ENCODE measurements around the gene SLC35F2. TPM values are rescaled to one million over a fixed set of nuclear protein-coding genes. Genes with fewer than 3 reads are reported as not detected.
"Not testable (repeated sequence)": the region's sequence is repeated elsewhere in the genome, so short reads cannot be mapped to it uniquely, and the experiment has no call there.

Gene SLC35F2
- polyA plus RNA-seq, 4 donors: 13.2 to 17.3 (median 16.2) TPM

DNA sequence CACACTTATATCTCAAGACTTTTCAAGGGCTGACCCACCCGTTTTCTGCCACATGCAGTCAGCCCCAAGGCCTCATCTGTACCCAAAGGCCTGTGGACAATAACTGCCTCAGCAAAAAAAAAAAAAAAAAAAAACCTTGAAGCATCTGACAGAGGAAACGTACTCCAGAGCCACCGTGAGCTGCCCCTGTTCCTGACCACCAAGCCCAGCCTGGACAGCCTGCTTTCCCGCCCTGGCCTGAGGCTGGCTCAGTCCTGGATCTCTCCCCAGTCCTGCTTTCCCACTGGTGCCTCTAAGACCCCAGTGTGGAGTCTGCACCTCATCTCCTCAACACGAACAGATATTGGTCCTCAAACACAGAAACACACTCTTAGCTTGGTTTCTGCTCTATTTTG lies 66.5 kb downstream of the SLC35F2 start:
- no peak for DNase-seq (ENCODE audit: low read depth in 4 of 4, low spot score in 3 of 4)

- no peak for DNase-seq (ENCODE audit: low read depth in 4 of 4, low spot score in 3 of 4)
These were observed 67.1 kb downstream of the SLC35F2 start for GRCh38 chr11:107791343-107792048.

- no peak for DNase-seq (ENCODE audit: low read depth in 4 of 4, low spot score in 3 of 4)
These were observed 68.8 kb downstream of the SLC35F2 start for GRCh38 chr11:107789767-107790166.

- no peak for DNase-seq (ENCODE audit: low read depth in 4 of 4, low spot score in 3 of 4)
These were observed 70.9 kb downstream of the SLC35F2 start for GRCh38 chr11:107787733-107788132.

GRCh38 chr11:107785401-107785800 lies 73.2 kb downstream of the SLC35F2 start:
- no peak for DNase-seq (ENCODE audit: low read depth in 4 of 4, low spot score in 3 of 4)

GRCh38 chr11:107783121-107783520 lies 75.5 kb downstream of the SLC35F2 start:
- no peak for DNase-seq (ENCODE audit: low read depth in 4 of 4, low spot score in 3 of 4)

GRCh38 chr11:107780775-107781174 lies 77.8 kb downstream of the SLC35F2 start:
- DNase-seq (ENCODE audit: low read depth in 4 of 4, low spot score in 3 of 4): no peak

- no peak for DNase-seq (ENCODE audit: low read depth in 4 of 4, low spot score in 3 of 4)
These were observed 78.5 kb downstream of the SLC35F2 start for GRCh38 chr11:107780136-107780535.

GRCh38 chr11:107778839-107779517 lies 79.6 kb downstream of the SLC35F2 start:
- no peak for DNase-seq (ENCODE audit: low read depth in 4 of 4, low spot score in 3 of 4)

DNA sequence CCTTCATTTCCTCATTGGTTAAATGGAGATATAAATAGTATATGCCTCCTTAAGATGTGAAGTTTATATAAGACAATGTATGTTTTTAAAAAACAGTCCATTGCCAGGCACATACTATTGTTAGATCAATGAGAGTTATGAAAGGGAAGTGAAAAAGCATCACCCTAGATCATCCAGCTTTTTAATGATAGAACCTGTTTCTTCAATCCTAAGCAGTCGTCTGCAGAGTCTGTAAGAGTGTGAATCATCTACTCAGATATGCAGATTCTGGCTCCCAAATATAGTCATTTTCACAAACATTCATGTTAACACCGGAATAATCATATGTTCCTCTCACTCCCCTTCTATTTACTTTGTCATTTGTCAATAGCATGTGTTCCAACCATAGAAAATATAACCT lies 81.5 kb downstream of the SLC35F2 start:
- no peak for DNase-seq (ENCODE audit: low read depth in 4 of 4, low spot score in 3 of 4)

DNA sequence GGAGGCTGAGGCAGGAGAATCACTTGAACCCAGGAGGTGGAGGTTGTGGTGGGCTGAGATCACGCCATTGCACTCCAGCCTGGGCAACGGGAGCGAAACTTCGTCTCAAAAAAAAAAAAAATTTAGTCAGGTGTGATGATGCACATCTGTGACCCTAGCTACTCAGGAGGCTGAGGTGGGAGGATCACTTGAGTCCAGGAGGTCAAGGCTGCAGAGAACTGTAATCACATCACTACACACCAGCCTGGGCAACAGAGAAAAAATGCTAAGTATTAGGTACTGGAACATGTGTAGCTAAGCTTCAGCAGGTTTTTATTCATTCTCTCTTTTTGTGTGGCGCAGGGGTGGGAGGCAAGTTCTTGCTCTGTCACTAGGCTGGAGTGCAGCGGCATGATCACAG lies 82.5 kb downstream of the SLC35F2 start:
- DNase-seq (ENCODE audit: low read depth in 4 of 4, low spot score in 3 of 4): no peak

DNA sequence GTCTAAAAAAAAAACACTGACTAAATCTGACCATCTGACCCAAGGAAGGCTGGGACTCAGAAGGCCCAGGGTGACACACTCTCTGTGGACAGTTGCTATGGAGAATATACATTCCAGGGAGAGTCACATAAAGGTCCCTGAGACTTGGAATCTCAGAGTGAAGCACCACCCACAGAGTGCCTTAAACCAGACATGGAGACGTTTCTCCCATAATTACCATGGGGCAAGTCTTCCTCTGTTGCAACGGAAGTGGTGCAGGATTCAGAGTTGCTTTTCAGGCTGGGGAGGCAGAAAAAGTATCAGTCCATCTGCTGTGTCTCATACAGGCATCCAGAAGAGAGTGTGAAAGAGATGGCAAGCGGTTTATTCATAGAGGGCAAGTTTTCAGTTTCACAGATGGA lies 88.0 kb downstream of the SLC35F2 start:
- DNase-seq (ENCODE audit: low read depth in 4 of 4, low spot score in 3 of 4): no peak

GRCh38 chr11:107769189-107769588 lies 89.4 kb downstream of the SLC35F2 start:
- no peak for DNase-seq (ENCODE audit: low read depth in 4 of 4, low spot score in 3 of 4)

- DNase-seq (ENCODE audit: low read depth in 4 of 4, low spot score in 3 of 4): not testable (repeated sequence)
These were observed 99.8 kb downstream of the SLC35F2 start for GRCh38 chr11:107758719-107759355.

DNA sequence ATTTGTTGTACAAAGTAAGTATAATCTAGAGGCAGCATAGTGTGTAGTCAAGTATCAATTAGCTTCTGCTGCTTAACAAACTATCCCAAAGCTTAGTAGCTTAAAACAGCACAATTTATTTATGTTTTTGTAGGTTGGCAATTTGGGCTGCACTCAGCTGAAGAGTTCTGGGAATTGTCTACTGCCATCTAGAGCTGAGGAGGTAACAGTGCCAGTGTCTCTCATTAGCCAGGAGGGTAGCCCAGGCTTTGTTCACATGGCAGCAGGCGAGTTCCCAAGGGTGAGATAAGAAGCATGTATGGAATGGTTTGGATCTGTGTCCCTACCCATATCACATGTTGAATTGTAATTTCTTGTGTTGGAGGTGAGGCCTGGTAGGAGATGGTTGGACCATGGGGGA lies 100.9 kb downstream of the SLC35F2 start:
- no peak for DNase-seq (ENCODE audit: low read depth in 4 of 4, low spot score in 3 of 4)

DNA sequence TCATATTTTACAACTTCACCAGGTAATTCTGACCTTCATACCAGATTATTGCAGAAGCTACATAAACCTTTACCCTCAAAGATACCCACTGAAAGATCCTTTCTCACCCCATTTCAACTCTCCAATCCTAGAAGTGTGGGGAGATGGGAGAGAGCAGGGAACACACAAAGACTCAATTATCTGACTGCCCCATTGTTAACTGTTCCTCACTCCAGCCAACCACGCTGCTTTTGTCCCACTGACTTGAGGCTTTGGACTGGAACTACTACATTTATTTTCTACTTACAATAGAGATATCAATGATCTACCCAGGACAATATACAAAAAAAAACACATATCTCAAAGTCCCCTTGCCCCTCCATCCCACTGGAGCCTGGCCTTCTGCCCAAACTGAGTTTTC lies 102.0 kb downstream of the SLC35F2 start:
- DNase-seq (ENCODE audit: low read depth in 4 of 4, low spot score in 3 of 4): no peak

DNA sequence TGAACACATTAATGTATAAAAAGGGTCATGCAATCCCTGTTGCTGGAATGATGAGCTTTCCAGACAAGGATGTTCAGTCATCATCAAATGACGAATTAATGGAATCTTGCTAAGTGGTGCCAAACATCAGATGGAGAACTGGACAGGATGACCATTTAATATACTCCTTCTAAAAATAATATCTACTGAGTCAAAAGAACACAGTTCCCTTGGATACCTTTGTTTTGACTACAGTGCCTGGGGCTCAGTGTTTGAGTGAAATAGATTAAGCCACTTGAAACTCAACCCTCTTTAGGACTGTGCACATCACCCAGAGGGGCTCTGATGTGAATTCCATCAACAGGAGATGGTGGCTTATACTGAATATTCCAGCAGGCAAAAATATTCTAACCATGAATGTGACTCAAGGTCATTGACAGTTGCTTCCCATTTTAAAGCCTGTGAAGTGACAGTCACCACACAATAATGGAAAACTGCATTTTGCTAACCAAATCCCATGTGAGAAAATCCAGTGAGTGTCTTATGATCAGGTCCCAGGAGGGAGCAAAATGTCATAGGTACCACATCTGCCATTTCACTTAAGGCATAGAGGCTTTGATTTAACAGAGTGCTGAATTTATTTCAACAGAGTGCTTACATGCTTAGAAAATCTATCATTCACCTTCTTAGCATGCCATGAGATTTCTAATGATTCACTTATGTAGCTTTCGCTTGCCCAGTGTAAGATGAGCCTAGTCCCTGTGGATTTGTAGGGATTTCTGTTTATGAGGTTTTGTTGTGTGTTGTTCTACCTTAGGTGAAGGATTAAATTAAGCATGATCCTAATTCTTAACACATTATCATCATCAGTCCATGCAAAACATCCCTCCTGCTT lies 105.4 kb downstream of the SLC35F2 start:
- DNase-seq (ENCODE audit: low read depth in 4 of 4, low spot score in 3 of 4): no peak

DNA sequence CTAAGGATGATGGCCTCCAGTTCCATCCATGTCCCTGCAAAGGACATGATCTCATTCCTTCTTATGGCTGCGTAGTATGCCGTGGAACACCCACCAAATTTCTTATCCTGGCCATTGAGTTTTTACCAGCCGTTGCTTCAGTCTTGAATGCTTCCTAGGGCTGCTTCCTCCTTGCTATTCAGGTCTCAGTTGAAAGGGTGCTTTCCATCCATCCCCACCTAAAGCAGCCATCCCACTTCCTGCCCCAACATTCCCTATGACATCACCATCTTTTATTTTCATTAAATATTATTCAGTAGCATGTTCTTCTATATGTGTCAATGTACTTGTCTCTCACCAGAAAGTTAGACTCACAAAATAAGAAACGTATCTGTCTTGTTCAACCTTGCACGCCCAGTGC lies 106.1 kb downstream of the SLC35F2 start:
- no peak for DNase-seq (ENCODE audit: low read depth in 4 of 4, low spot score in 3 of 4)

GRCh38 chr11:107751082-107751481 lies 107.5 kb downstream of the SLC35F2 start:
- DNase-seq (ENCODE audit: low read depth in 4 of 4, low spot score in 3 of 4): no peak

DNA sequence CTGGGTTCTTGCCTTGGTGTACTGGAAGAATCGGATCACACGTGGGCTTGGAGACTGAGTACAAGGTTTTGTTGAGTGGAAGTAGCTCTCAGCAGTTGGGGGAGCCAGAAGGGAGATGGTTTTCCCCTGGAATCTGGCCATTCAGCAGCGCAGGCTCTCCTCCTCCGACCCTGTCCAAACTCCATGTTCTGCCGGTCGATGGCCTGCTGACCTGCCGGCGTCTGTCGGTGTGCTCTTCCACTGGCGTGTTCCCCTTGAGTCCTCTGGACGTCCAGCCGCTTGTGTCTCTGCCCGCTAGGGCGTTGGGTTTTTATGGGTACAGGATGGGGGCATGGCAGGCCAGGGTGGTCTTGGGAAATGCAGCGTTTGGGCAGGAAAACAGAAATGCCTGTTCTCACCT lies 108.3 kb downstream of the SLC35F2 start:
- no peak for DNase-seq (ENCODE audit: low read depth in 4 of 4, low spot score in 3 of 4)

DNA sequence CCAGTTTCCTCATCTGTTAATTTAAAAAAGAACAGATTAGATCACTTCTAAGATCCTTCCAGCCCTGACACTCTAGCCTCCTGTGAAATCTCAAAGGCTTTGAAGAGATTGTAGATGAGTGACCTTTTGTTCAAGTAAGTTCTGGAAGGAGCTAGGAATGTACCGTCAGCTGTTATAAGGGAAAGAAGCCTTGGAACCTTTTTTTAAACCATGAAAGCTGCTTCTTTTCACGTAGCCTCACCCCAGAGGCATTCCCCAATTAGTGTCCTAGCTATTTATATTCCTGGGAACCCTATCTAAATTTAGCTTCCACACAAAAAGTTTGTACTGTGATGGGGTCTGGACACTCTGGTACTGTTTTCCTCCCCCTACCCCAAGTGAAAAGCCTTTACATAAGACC lies 111.0 kb downstream of the SLC35F2 start:
- DNase-seq (ENCODE audit: low read depth in 4 of 4, low spot score in 3 of 4): no peak
